Measurements from ENCODE around the gene CENPI. TPM values are rescaled to one million over a fixed set of nuclear protein-coding genes. Genes with fewer than 3 reads are reported as not detected.

The CENPI gene
- total and polyA plus RNA-seq, 2 of the 13 experiments (the other 11 are each of a cell fraction or from before 2014, with no cell fraction given): 5.1 to 26.5 TPM

GRCh38 chrX:101051153-101051548 lies 46.9 kb upstream of the CENPI start:
- POLR2A ChIA-PET: no interaction called here
- in situ Hi-C loops (cut with HindIII; ENCODE audit: extremely low pct_ligation_motif_present, low pct_unique_long_range_greater_than_20kb) (no loop called here), intact Hi-C loops (cut with micrococcal nuclease; ENCODE audit: unreplicated experiment) (no loop called here)
- H3K9me3 ChIP-seq (ENCODE audit: low read length): no peaks in the 10 kb centered on the region
- no peaks in the 10 kb centered on the region for H3K79me2 ChIP-seq (ENCODE audit: insufficient read depth, low read length)
- no peaks in the 10 kb centered on the region for H3K4me1 ChIP-seq (ENCODE audit: insufficient read depth, low read length)
- H3K4me3 ChIP-seq (replicated peaks in 1 of 3; ENCODE audit: insufficient read depth in 1 of 3, low read depth in 2 of 3, low read length in 3 of 3): peak overlapping the region; percentile 59 to 74 (median 62)
- H2AFZ ChIP-seq (ENCODE audit: low read length): peak overlapping the region; percentile 78
- peak; percentile 11; the same call in 2 of the 3 replicates for ATAC-seq
- 20% methylated on average over 3 of the region's 5 CpGs for WGBS (ENCODE audit: low lambda C conversion rate)
- H3K4me2 ChIP-seq (ENCODE audit: low read depth, low read length): peak overlapping the region; percentile 87
- peak overlapping the region; percentile 65 for H3K27ac ChIP-seq (ENCODE audit: extremely low read length, insufficient read depth, low read length)
- TF ChIP-seq, protein P1, sequence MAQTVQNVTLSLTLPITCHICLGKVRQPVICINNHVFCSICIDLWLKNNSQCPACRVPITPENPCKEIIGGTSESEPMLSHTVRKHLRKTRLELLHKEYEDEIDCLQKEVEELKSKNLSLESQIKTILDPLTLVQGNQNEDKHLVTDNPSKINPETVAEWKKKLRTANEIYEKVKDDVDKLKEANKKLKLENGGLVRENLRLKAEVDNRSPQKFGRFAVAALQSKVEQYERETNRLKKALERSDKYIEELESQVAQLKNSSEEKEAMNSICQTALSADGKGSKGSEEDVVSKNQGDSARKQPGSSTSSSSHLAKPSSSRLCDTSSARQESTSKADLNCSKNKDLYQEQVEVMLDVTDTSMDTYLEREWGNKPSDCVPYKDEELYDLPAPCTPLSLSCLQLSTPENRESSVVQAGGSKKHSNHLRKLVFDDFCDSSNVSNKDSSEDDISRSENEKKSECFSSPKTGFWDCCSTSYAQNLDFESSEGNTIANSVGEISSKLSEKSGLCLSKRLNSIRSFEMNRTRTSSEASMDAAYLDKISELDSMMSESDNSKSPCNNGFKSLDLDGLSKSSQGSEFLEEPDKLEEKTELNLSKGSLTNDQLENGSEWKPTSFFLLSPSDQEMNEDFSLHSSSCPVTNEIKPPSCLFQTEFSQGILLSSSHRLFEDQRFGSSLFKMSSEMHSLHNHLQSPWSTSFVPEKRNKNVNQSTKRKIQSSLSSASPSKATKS (CRISPR knock-in tag; IDR thresholded peaks at IDR 0.05): no peak
- TF ChIP-seq CSRNP1 (CRISPR knock-in tag; IDR thresholded peaks at IDR 0.05) (peak; percentile 17; the same call in 1 of the 2 replicates), ATF7-NPFF (CRISPR knock-in tag; IDR thresholded peaks at IDR 0.05; ENCODE audit: low read depth) (0 out of 2 replicates have a peak, but pooled peaks have one; percentile 5), HNRNPK (IDR thresholded peaks at IDR 0.05; ENCODE audit: low read depth, low read length, poor library complexity, severe bottlenecking) (no peak)
- TF ChIP-seq, protein P2, sequence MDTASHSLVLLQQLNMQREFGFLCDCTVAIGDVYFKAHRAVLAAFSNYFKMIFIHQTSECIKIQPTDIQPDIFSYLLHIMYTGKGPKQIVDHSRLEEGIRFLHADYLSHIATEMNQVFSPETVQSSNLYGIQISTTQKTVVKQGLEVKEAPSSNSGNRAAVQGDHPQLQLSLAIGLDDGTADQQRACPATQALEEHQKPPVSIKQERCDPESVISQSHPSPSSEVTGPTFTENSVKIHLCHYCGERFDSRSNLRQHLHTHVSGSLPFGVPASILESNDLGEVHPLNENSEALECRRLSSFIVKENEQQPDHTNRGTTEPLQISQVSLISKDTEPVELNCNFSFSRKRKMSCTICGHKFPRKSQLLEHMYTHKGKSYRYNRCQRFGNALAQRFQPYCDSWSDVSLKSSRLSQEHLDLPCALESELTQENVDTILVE (CRISPR knock-in tag; IDR thresholded peaks at IDR 0.05): 0 out of 2 replicates have a peak, but pooled peaks have one; percentile 16
- BruUV-seq (replicated peaks): no TSS peak
- CTCF ChIA-PET (ENCODE audit: low intra/inter-chr PET ratio, low total read pairs): no interaction called here
- FAIRE-seq: no peak
- no peaks in the 10 kb centered on the region for H3K36me3 ChIP-seq (replicated peaks in 1 of 2; ENCODE audit: control insufficient read depth in 1 of 2, insufficient read depth in 2 of 2, low read length in 2 of 2)
- H3K9ac ChIP-seq (ENCODE audit: insufficient read depth, low read depth, low read length): peak overlapping the region; percentile 81
- no peak for DNase-seq (ENCODE audit: low spot score)
- no peaks in the 10 kb centered on the region for H4K20me1 ChIP-seq (ENCODE audit: insufficient read depth, low read length)
- no peaks in the 10 kb centered on the region for H3K27me3 ChIP-seq (ENCODE audit: control insufficient read depth in 1 of 2, insufficient read depth in 2 of 2, low read length in 2 of 2)

All from HepG2 (cell line).